ENCODE measurements around the gene TMC1.

Gene TMC1

GRCh38 chr9:72576087-72576486, 54.7 kb downstream of the TMC1 start:
- no peak for DNase-seq

GRCh38 chr9:72577212-72577753, 55.9 kb downstream of the TMC1 start:
- no peak for DNase-seq

- no peak for DNase-seq
Observed at GRCh38 chr9:72579190-72579589, 57.8 kb downstream of the TMC1 start.

DNA sequence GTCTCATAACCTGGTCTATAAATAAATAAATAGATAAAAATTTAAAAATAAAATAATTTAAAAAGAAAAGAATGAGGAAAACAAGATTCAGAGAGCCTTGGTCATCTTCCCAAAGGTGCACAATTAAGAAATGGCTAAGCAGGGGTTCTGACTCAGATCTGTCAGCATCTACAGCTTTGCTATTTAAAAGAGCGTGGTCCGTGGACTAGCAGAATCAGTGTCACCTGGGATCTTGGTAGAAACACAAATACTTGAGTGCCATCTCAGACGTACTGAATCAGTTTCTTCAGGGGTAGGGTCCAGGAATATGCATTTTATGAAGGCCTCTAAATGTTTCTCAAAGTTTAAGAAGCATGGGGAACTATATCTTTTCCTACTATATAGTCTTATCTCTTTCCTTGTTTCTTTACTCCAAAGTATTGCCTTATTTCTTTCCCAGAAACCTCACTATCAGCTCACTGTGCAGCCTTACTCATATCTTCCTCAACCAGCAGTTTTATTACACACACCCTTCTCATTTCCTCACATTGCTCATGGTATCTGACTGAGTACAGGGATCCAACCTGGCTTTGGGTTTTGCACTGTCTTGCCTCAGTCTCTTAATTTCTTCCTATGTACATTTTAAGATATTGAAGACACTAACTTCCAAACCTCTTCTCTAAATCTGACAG, 58.6 kb downstream of the TMC1 start:
- no peak for DNase-seq

DNA sequence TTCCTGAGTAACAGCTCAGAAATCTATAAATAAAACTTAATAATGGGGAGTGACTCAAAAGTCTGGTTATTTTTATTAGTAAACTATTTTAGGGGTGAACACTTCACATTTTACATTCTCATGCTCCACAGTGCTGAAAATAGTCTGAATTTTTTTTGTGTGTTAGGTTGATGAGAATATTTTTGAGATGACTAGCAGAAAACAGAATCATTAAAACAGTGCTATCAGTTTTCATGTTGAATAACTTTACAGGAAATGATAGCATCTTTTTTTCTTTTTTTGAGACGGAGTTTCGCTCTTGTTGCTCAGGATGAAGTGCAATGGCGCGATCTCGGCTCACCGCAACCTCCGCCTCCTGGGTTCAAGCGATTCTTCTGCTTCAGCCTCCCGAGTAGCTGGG, 60.3 kb downstream of the TMC1 start:
- DNase-seq = no peak

GRCh38 chr9:72583370-72583769, 62.0 kb downstream of the TMC1 start:
- DNase-seq = no peak

GRCh38 chr9:72586388-72587130, 65.2 kb downstream of the TMC1 start:
- no peak for DNase-seq

GRCh38 chr9:72588336-72588735, 66.9 kb downstream of the TMC1 start:
- no peak for DNase-seq

- no peak for DNase-seq
Observed at GRCh38 chr9:72589667-72590521, 68.5 kb downstream of the TMC1 start.

DNA sequence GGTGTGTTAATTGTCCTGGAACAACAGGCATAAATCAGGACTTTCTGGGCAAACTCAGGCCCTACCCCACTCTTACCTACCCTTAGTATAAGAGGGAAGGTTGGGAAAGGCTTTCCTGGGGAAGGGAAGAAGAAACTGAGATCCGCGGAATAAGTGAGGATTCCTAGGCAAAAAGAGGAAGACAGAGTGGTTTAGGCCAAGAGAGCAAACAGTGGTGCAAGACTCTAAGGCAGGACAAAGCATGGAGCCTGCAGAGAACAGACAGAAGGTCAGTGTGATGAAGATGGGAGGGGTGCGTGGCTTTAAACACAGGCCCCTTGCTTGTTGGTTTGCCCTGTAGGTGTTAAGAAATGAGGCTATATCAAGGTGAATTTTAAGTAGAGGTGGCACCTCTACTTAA, 69.4 kb downstream of the TMC1 start:
- DNase-seq = no peak

- DNase-seq = peak; percentile 68
Observed at GRCh38 chr9:72592502-72593403, 71.3 kb downstream of the TMC1 start.

DNA sequence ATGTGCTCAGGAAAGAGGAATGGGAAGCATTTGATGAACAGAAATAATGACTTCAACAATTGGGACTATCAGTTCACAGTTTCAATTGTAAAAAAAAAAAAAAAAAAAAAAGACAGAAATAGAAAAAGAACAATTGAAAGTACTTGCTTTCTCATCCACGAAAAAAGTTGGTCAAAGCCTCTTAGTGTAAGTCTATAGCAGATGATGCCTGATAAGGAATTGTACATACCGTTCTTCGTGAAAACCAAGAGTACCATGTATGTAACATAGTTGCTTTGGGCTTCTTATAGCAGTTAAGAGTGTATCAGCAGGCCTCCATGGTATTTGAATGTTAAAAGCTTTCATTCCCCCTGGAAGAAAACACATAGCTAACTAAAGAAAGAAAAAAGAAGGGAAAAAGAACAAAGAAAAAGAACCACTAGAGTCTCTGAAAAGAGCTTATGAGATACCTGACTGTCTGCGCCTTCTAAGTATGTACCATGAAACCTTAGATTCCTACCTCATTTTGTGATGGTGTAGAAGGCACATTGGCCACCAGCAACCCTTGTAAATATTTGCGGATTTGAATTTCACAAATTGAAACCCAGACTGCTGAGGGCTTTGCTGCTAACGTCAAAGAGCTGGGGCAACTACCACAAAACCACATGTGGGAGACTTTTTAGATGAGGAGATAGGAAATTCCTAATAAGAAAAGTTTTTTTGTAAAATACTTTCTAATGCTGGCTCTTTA, 75.2 kb downstream of the TMC1 start:
- no peak for DNase-seq

DNA sequence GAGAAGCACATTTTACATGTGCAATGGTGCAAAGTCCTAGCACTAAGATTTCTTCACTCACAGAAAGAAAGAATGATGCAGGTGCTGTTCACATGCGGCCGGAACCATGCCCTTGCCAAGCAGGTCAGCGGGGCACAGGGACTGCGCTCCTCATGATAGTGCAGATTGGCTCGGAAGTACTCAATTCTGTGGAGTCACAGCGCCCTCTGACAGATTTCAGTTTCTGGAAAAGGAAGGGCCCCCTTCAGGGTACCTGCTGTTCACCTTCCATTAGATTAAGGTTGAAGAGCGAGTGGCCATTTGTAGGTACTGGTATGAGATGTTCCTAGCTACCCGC, 75.7 kb downstream of the TMC1 start:
- no peak for DNase-seq

DNA sequence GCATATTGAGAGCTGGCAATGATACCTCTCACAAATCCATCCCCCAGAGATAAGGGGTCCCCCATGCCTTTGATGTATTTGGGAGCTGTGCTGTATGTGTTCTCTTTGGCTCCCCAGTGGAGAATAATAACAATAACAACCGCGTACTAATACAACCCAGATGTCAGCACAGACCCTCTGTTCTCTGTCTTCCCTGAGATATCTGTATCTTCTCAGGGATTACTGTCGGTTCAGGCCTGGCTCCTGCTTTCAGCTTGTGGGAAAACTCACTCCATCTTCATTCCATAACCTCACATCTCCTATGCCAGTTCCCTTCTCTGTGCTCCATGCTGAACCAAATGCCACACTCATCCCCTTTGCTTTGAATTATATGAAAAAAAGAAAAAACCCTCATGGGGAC, 76.2 kb downstream of the TMC1 start:
- DNase-seq = no peak

- DNase-seq = no peak
Observed at GRCh38 chr9:72598639-72599038, 77.2 kb downstream of the TMC1 start.

- no peak for DNase-seq
Observed at GRCh38 chr9:72599874-72600534, 78.6 kb downstream of the TMC1 start.

DNA sequence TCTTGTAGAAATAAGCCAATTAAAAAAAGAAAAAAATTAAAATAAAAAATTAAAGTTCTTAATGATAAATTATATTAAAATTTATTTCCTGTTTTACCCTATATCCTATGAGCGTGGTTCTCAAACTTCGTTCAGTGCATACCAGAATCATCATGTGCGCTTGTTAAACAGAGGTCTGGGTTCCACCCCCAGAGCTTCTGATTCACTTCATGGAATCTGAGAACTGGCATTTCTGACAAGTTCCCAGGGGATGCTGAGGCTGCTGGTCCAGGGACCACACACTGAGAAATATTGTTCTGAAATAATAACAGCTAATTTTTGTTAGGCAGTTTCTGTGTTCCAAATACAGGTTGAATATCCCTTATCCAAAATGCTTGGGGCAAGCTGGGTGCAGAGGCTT, 79.3 kb downstream of the TMC1 start:
- DNase-seq = no peak

- no peak for DNase-seq
Observed at GRCh38 chr9:72601615-72602014, 80.2 kb downstream of the TMC1 start.

- no peak for DNase-seq
Observed at GRCh38 chr9:72612449-72612848, 91.0 kb downstream of the TMC1 start.

DNA sequence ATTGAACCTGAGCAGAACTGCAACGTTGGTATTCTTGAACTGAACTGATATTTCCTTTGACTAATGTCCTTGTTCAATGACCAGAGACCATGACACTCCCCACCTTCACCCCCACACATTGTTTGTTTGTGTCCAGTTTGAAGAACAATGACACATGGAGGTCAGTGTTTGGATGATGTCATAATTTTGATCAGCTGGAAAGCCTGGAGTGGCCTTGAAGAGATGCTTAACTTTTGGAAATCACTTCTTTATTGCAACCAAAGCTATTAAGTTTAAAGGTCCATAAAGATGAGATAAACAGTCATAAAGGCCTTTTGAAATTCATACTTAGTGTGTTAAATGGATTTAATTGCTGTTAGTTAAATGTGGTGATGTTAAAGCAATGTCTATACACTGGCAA, 92.7 kb downstream of the TMC1 start:
- DNase-seq = no peak

GRCh38 chr9:72615931-72616330, 94.5 kb downstream of the TMC1 start:
- no peak for DNase-seq
